Stimulated activated CD4-positive, alpha-beta T cell treated with anti-CD3 and anti-CD28 coated beads, Interleukin-15, amount 100 ng/mL, for 1 hour (primary cell): Measurements from ENCODE around the gene EFNA5.

Source experiments
- DNase-seq, 2 donors: peaks; one replicate each; pipeline ENCODE4 v3.0.0-alpha.2; 2020; ENCODE audit warnings: low read depth in 1 of 2, low spot score in 1 of 2

EFNA5 gene

GRCh38 chr5:107548477-107548876 is 122.3 kb downstream of the EFNA5 start:
- DNase-seq, result no peak

- no peak for DNase-seq
Observed at GRCh38 chr5:107546719-107547118, 124.0 kb downstream of the EFNA5 start.

GRCh38 chr5:107545486-107545885 is 125.3 kb downstream of the EFNA5 start:
- no peak for DNase-seq

GRCh38 chr5:107544967-107545366 is 125.8 kb downstream of the EFNA5 start:
- DNase-seq, result no peak

- DNase-seq, result no peak
Observed at GRCh38 chr5:107544476-107544875, 126.3 kb downstream of the EFNA5 start.

- DNase-seq, result no peak
Observed at GRCh38 chr5:107543868-107544267, 126.9 kb downstream of the EFNA5 start.

GRCh38 chr5:107542831-107543231 is 127.9 kb downstream of the EFNA5 start:
- no peak for DNase-seq

- DNase-seq, result no peak
Observed at GRCh38 chr5:107542428-107542827, 128.3 kb downstream of the EFNA5 start.

- DNase-seq, result no peak
Observed at GRCh38 chr5:107541400-107541799, 129.3 kb downstream of the EFNA5 start.

GRCh38 chr5:107539726-107540330 is 130.9 kb downstream of the EFNA5 start:
- DNase-seq, result no peak

- no peak for DNase-seq
Observed at GRCh38 chr5:107538805-107539445, 131.8 kb downstream of the EFNA5 start.

GRCh38 chr5:107538331-107538730 is 132.4 kb downstream of the EFNA5 start:
- DNase-seq, result no peak

- no peak for DNase-seq
Observed at GRCh38 chr5:107535849-107536248, 134.9 kb downstream of the EFNA5 start.

GRCh38 chr5:107533910-107534876 is 136.5 kb downstream of the EFNA5 start:
- no peak for DNase-seq

GRCh38 chr5:107532916-107533315 is 137.8 kb downstream of the EFNA5 start:
- DNase-seq, result no peak

- DNase-seq, result no peak
Observed at GRCh38 chr5:107532169-107532878, 138.4 kb downstream of the EFNA5 start.

- no peak for DNase-seq
Observed at GRCh38 chr5:107531308-107531707, 139.4 kb downstream of the EFNA5 start.

- no peak for DNase-seq
Observed at GRCh38 chr5:107529618-107530017, 141.1 kb downstream of the EFNA5 start.

- DNase-seq, result no peak
Observed at GRCh38 chr5:107526270-107526937, 144.3 kb downstream of the EFNA5 start.

- DNase-seq, result no peak
Observed at GRCh38 chr5:107524111-107524510, 146.6 kb downstream of the EFNA5 start.
